Activated CD4-positive, alpha-beta T cell treated with anti-CD3 and anti-CD28 coated beads, Interleukin-10, Interleukin-2, amounts not matched to agents 100 ng/mL and 50 ng/mL, durations not matched to agents 16 hours and 8 hours (primary cell): ENCODE data around the gene ANKS6.
"Not testable (repeated sequence)": the region's sequence is repeated elsewhere in the genome, so short reads cannot be mapped to it uniquely, and the experiment has no call there.

Source experiments
- DNase-seq: peaks from one replicate; pipeline ENCODE4 v3.0.0-alpha.2; 2020

ANKS6 gene

GRCh38 chr9:98692392-98692791, 104.0 kb downstream of the ANKS6 start:
- no peak for DNase-seq

GRCh38 chr9:98691890-98692289, 104.5 kb downstream of the ANKS6 start:
- DNase-seq, result no peak

- DNase-seq, result no peak
Measured at GRCh38 chr9:98690686-98691085, 105.7 kb downstream of the ANKS6 start.

- no peak for DNase-seq
Measured at GRCh38 chr9:98688710-98689495, 107.5 kb downstream of the ANKS6 start.

GRCh38 chr9:98687911-98688310, 108.4 kb downstream of the ANKS6 start:
- no peak for DNase-seq

- DNase-seq, result no peak
Measured at GRCh38 chr9:98686961-98687855, 109.1 kb downstream of the ANKS6 start.

- not testable (repeated sequence) for DNase-seq
Measured at GRCh38 chr9:98684816-98685215, 111.5 kb downstream of the ANKS6 start.
